Activated CD8-positive, alpha-beta T cell treated with anti-CD3 and anti-CD28 coated beads, Interleukin-2, amount 10 ng/mL, durations not matched to agents 7 days and 5 days (primary cell): Measurements from ENCODE around the gene PGC. TPM values are rescaled to one million over a fixed set of nuclear protein-coding genes. Genes with fewer than 3 reads are reported as not detected.
A peak's percentile ranks its signal among the peaks of the same experiment; 100 is the strongest.

Source experiments
- ATAC-seq: fragments of 150-1000 bp; cut with Tn5 transposase; one replicate; pipeline ENCODE4 v1.10.0; 2021; ENCODE audit warnings: moderate library complexity
- CTCF ChIA-PET: fragments of 350-600 bp; sonication (Branson Sonifier 250); formaldehyde crosslinking; loops from one replicate; lab custom pipeline; 2021; ENCODE audit warnings: antibody characterized with exemption; lab: Charles Lee
- POLR2A ChIA-PET: fragments of 350-600 bp; sonication (Branson Sonifier 250); formaldehyde crosslinking; loops from one replicate; lab custom pipeline; 2021; ENCODE audit warnings: antibody characterized with exemption; lab: Charles Lee
- DNase-seq: peaks from one replicate; pipeline ENCODE4 v3.0.0-alpha.2; 2020
- H3K27ac Mint-ChIP-seq: one replicate; pipeline ENCODE4 v1.8.0; 2021; ENCODE audit warnings: mild to moderate bottlenecking, mixed read lengths
- H3K27me3 Mint-ChIP-seq: one replicate; pipeline ENCODE4 v1.8.0; 2021; ENCODE audit warnings: low read depth, mixed read lengths
- H3K36me3 Mint-ChIP-seq: one replicate; pipeline ENCODE4 v1.8.0; 2021; ENCODE audit warnings: low read depth, mixed read lengths
- H3K4me1 Mint-ChIP-seq: one replicate; pipeline ENCODE4 v1.8.0; 2021; ENCODE audit warnings: low read depth, mixed read lengths
- H3K4me3 Mint-ChIP-seq: one replicate; pipeline ENCODE4 v1.8.0; 2021; ENCODE audit warnings: mild to moderate bottlenecking, mixed read lengths
- H3K9me3 Mint-ChIP-seq: one replicate; pipeline ENCODE4 v1.8.0; 2022; ENCODE audit warnings: mixed read lengths; ENCODE audit not compliant: insufficient read depth
- total RNA-seq, 2 experiments: library from RNA; stranded (reverse); gene quantifications; one replicate each; pipeline ENCODE4 v1.2.3, GENCODE V29; 2021

The PGC gene
- total RNA-seq, 2 experiments from 2014 or later: not detected

DNA sequence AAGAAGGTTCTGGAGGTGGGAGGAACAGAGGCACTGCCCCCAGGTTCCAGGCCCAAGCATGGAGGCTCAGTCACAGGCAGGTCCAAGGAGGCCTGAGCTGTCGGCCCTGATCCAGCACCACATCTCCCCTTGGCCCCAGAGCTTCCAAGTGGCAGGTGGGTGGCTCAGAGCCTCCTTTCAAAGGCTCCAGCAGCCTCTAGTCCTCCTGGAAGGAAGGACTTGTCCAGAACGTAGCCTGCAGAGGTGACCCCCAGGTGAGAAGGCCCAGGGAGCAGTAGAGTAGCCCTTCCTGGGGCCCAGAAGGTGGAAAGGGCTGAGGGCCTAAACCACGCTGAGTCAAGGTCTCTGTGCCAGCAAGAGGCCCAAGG lies 19.5 kb downstream of the PGC start:
- no peak for DNase-seq
- Mint-ChIP-seq H3K36me3 (peaks cover 3% of the 10 kb centered on the region), H3K27me3 (no peaks in the 10 kb centered on the region), H3K27ac (no peak overlapping the region), H3K4me3 (no peak overlapping the region), H3K9me3 (no peaks in the 10 kb centered on the region), H3K4me1 (peaks cover 44% of the 10 kb centered on the region)
- ChIA-PET CTCF (interaction anchor here (0.8 to 1.9 kb wide), 2 partner anchors 8 to 21 kb away, joined by 3 to 5 read pairs; no protein-coding TSS in a partner anchor), POLR2A (interaction anchor here (1.6 kb wide), 1 partner anchor 9 kb away, joined by 3 read pairs; no protein-coding TSS in a partner anchor)
- no peak for ATAC-seq

DNA sequence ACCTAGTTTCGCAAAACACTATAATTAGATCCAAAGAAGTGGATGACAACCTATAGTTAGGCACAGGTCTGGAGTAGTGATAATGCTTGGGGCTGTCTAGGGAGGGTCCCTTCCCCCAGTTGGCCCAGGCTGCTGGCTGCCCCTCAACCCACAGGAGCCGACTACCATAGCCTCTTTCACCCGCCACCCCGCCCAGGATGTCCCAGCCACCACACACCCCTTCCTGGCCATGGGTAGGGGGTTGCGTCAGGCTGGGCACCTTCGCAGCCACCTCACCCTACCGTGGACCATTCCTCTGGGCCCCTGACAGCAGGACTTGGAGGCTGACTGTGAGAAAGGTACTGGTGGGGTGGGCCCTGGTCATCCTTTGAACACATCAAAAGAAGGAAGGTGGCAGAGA lies 20.3 kb downstream of the PGC start:
- CTCF ChIA-PET: no interaction called here
- no peaks in the 10 kb centered on the region for H3K9me3 Mint-ChIP-seq
- POLR2A ChIA-PET: interaction anchor here (1.6 kb wide), 1 partner anchor 8 kb away, joined by 3 read pairs; no protein-coding TSS in a partner anchor
- ATAC-seq (peak; percentile 24), DNase-seq (no peak)
- H3K4me3 Mint-ChIP-seq: no peak overlapping the region
- peak overlapping the region; percentile 39 for H3K27ac Mint-ChIP-seq
- no peaks in the 10 kb centered on the region for H3K27me3 Mint-ChIP-seq
- no peaks in the 10 kb centered on the region for H3K36me3 Mint-ChIP-seq
- H3K4me1 Mint-ChIP-seq: peaks cover 40% of the 10 kb centered on the region

DNA sequence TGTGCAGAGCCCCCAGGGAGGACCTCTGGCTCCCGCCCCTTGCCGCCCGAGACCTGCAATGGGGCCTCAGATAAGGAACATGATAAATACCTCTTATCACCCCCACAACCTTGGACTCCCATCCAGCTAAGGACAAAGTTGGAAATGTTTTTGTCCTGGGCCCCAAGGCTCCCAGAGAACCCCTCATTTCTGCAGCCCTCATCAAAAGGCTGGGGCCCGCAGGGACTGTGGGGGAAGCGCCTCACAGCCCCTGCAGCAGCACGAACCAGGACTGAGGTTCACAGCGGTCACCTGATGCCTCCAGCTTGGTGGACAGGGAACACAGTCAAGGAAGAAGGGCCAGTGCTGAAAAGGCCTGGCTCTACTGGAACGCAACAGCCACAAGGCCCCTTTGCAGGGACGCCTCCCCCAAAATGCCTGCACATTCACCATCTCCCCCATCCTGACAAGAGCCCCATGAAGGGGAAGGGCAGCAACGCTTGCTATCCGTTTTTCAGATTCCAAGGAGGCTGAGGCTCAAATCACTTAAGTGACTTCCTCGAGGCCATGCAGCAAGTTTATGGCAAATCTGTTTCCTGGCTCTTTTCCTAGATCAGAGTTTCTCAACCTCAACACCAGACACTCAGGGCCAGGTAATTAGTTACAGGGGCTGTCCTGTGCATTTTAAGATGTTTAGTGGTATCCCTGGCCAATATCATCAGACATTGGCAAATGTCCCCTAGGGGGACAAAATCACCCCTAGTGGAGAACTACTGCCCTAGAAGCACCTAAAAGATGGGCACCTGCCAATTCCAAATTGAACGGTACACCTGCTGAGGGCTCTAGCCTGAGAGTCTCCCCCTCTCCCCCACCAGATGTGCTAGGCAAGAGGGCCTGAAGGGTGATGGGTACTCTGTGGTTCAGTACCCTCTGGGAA lies 22.4 kb downstream of the PGC start:
- DNase-seq: no peak
- no peaks in the 10 kb centered on the region for H3K36me3 Mint-ChIP-seq
- H3K27ac Mint-ChIP-seq: no peak overlapping the region
- peaks cover 22% of the 10 kb centered on the region for H3K4me1 Mint-ChIP-seq
- no peaks in the 10 kb centered on the region for H3K27me3 Mint-ChIP-seq
- no peaks in the 10 kb centered on the region for H3K9me3 Mint-ChIP-seq
- no peak overlapping the region for H3K4me3 Mint-ChIP-seq
- no peak for ATAC-seq
- ChIA-PET CTCF (interaction anchor here (0.8 kb wide), 1 partner anchor 8 kb away, joined by 6 read pairs; no protein-coding TSS in a partner anchor), POLR2A (no interaction called here)

DNA sequence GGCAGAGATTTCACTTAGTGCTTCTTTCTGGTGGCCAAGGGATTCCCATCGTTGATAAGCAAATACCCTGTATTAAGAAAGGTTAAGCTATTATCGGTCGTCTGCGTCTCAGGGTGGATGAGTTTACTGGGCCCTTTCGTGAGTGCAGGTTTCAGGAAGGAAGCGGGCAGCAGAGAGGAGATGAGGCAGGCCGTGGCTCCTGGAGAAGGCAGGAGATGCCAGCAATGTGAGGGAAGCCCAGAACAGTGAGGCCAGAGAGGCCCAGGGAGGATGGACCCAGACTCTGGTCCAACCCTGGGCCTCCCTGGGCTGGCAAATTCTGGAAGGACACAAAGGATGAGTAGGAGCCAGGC lies 23.0 kb downstream of the PGC start:
- H3K36me3 Mint-ChIP-seq: no peaks in the 10 kb centered on the region
- H3K4me3 Mint-ChIP-seq: no peak overlapping the region
- no peaks in the 10 kb centered on the region for H3K27me3 Mint-ChIP-seq
- ChIA-PET CTCF (interaction anchor here (0.8 kb wide), 1 partner anchor 9 kb away, joined by 6 read pairs; no protein-coding TSS in a partner anchor), POLR2A (no interaction called here)
- DNase-seq (no peak), ATAC-seq (no peak)
- no peak overlapping the region for H3K27ac Mint-ChIP-seq
- H3K4me1 Mint-ChIP-seq: peaks cover 18% of the 10 kb centered on the region
- no peaks in the 10 kb centered on the region for H3K9me3 Mint-ChIP-seq

DNA sequence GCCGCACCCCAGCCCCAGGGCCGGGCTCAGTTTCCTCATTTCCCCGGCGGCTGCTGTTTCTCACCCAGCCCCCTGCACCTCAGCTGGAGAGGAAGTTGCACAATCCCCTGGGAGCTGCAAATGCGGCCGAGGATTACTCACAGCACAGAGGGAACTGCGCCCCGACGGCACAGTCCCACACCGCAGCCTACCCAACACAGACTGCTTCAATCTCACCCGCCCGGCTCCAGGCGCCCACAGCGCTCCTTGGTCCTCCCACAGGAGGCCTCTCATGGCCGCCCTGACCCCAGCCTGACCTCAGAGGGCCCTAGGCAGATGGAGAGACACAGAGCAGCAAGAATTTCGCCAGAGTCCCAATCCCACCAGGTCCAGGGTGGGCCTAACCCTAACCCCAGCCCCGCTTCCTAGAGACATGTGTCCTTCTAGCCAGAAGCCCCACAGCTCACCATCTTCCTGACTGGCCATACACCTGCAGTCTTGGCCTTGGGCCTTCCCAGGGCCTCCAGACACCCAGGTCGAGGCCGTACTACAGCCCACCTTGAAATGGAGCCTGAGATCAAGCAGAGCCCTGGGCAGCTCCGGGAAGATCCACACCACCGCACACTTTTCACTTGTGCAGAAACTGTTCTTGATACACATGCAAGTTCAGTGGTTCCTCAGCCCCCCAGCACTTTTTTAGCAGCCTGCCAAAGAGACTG lies 23.5 kb downstream of the PGC start:
- no peak overlapping the region for H3K27ac Mint-ChIP-seq
- peaks cover 15% of the 10 kb centered on the region for H3K4me1 Mint-ChIP-seq
- CTCF ChIA-PET: interaction anchor here (0.8 kb wide), 1 partner anchor 10 kb away, joined by 6 read pairs; no protein-coding TSS in a partner anchor
- DNase-seq: no peak
- no peaks in the 10 kb centered on the region for H3K9me3 Mint-ChIP-seq
- no peak overlapping the region for H3K4me3 Mint-ChIP-seq
- POLR2A ChIA-PET: no interaction called here
- no peak for ATAC-seq
- H3K27me3 Mint-ChIP-seq: no peaks in the 10 kb centered on the region
- no peaks in the 10 kb centered on the region for H3K36me3 Mint-ChIP-seq

DNA sequence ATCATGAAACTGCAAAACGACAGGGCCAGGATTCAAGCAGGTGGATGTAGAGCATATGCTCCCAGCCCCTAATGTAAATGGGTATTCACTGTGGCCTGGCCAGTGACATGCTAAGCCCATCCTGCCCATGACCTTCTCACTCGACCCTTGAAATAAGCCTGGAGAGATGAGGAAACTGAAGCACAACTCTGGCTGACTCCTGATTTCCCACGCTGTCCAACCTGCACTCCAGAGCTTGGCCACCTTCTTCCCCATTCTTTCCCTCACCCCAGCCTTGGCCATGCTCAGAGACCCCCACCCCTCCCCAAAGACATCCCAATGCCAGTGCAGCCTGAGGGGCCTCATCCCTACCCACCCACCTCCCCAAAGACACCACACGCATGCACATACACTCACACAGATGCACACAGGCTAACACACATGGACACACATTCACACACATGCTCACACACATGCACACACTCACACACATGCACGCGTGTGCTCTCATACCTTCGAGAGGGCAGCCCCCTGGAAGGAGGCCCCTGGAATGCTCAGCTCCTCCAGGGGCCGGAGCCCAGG lies 24.1 kb downstream of the PGC start:
- H3K4me1 Mint-ChIP-seq: peaks cover 15% of the 10 kb centered on the region
- H3K9me3 Mint-ChIP-seq: no peaks in the 10 kb centered on the region
- H3K27me3 Mint-ChIP-seq: no peaks in the 10 kb centered on the region
- no peaks in the 10 kb centered on the region for H3K36me3 Mint-ChIP-seq
- no peak overlapping the region for H3K27ac Mint-ChIP-seq
- no peak overlapping the region for H3K4me3 Mint-ChIP-seq
- ATAC-seq (no peak), DNase-seq (no peak)
- ChIA-PET POLR2A (no interaction called here), CTCF (no interaction called here)

DNA sequence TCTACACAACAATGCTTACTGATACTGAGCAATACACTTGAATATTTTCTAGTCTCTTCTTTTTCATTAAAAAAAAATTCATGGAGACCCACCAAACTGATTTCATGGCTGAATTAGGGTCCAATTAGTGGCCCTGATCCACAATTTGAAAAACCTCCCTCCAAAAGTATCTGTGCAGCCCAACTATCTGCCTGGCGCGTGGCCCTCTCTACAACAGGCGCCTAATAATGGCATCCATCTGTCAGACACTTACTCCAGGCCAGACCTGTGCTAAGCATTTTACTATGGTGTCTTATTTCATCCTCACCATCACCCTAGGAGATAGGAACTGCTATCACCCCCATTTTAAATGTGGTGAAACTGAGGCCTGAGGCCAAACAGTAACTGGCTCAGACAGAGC lies 25.8 kb downstream of the PGC start:
- no peak overlapping the region for H3K27ac Mint-ChIP-seq
- POLR2A ChIA-PET: no interaction called here

DNA sequence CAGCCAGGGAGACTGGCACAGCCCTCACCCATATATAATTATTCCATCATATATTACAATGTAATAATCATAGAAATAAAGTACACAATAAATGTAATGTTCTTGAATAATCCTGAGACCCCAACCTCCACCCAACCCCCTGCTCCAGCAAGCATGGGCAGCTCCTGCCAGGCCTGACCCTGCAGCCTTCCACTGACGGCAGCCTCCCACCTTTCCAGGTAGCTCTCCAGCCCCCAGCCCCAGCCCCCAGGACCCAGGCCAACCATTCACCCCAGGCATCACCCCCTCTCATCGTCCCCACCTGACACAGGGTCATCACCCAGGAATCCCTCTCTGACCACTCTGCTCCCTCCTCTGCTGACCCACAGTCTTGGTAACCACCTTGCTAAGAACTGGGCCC lies 26.4 kb downstream of the PGC start:
- Mint-ChIP-seq H3K27me3 (no peaks in the 10 kb centered on the region), H3K9me3 (no peaks in the 10 kb centered on the region), H3K4me3 (no peak overlapping the region), H3K36me3 (peaks cover under 1% of the 10 kb centered on the region), H3K27ac (no peak overlapping the region), H3K4me1 (peaks cover 25% of the 10 kb centered on the region)
- DNase-seq (no peak), ATAC-seq (no peak)
- ChIA-PET POLR2A (no interaction called here), CTCF (interaction anchor here (1.3 to 2.3 kb wide), 2 partner anchors 14 to 15 kb away, joined by 6 to 9 read pairs; no protein-coding TSS in a partner anchor)

More for the DNA sequence above, 25.8 kb downstream of the PGC start:
- ATAC-seq (no peak), DNase-seq (no peak)
- H3K9me3 Mint-ChIP-seq: no peaks in the 10 kb centered on the region
- H3K27me3 Mint-ChIP-seq: no peaks in the 10 kb centered on the region
- H3K4me1 Mint-ChIP-seq: peaks cover 19% of the 10 kb centered on the region
- CTCF ChIA-PET: no interaction called here
- H3K4me3 Mint-ChIP-seq: no peak overlapping the region
- H3K36me3 Mint-ChIP-seq: no peaks in the 10 kb centered on the region

DNA sequence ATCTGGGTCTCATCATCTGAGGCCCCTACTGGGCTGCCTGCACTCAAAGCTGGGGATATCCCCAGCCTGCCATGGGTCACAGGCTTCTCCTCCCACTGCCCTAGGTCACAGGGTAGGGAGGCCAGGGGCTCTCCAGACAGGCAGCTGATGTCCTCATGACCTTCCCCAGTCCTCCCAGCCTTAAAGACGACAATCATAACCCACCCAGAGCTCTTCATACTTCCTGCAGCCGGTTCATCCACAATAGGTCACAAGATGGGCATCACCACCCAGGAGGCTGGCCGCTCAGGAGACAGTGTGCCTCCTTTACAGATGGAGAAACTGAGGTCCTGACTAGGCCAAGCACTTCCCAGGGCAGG lies 27.0 kb downstream of the PGC start:
- Mint-ChIP-seq H3K27ac (no peak overlapping the region), H3K4me3 (no peak overlapping the region), H3K4me1 (peaks cover 28% of the 10 kb centered on the region), H3K36me3 (peaks cover 2% of the 10 kb centered on the region), H3K9me3 (no peaks in the 10 kb centered on the region), H3K27me3 (no peaks in the 10 kb centered on the region)
- DNase-seq (no peak), ATAC-seq (no peak)
- ChIA-PET POLR2A (no interaction called here), CTCF (interaction anchor here (0.6 to 2.3 kb wide), 5 partner anchors 9 to 56 kb away, joined by 3 to 9 read pairs (median 6); no protein-coding TSS in a partner anchor)

DNA sequence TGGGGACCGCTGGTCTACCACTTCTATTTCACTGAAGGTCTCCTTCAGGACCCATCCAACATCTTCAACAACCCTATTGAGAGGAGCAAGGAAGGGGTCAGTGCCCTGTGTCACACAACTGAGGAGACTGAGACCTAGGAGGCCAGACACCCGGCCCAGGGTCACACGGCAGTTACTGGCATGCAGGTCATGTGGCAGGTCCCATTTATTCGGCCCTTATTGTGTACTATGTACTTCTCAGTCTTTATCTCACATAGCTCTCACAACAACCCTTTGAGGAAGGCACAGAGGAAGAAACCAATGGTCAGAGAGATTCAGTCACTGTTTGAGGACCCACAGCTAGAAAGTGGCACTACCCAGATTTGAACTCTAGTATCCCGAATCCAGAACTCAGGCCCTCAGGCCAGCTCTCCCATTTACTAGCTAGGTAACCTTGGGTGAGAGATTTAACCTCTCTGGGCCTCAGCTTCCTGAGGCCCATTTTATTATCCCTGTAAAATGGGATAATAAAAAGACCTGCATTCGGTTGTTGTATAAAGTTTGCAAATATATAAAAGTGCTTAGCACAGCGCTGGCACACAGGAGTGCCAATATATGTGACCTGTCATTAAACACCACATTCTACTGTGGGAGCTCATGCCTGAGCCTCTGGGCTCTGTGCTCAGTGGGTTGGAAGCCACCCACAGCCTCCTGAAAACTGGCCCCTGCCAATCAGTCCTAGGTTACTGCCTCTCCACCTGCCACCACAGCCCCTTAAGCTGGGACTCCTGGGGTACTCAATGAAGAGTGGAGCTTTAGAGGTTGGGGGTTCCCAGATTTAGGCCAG lies 27.5 kb downstream of the PGC start:
- DNase-seq (no peak), ATAC-seq (no peak)
- peaks cover 2% of the 10 kb centered on the region for H3K36me3 Mint-ChIP-seq
- H3K27me3 Mint-ChIP-seq: no peaks in the 10 kb centered on the region
- H3K27ac Mint-ChIP-seq: no peak overlapping the region
- CTCF ChIA-PET: interaction anchor here (0.6 to 2.3 kb wide), 6 partner anchors 9 to 56 kb away, joined by 3 to 9 read pairs (median 6); no protein-coding TSS in a partner anchor
- H3K4me1 Mint-ChIP-seq: peaks cover 34% of the 10 kb centered on the region
- H3K4me3 Mint-ChIP-seq: no peak overlapping the region
- no peaks in the 10 kb centered on the region for H3K9me3 Mint-ChIP-seq
- POLR2A ChIA-PET: no interaction called here

DNA sequence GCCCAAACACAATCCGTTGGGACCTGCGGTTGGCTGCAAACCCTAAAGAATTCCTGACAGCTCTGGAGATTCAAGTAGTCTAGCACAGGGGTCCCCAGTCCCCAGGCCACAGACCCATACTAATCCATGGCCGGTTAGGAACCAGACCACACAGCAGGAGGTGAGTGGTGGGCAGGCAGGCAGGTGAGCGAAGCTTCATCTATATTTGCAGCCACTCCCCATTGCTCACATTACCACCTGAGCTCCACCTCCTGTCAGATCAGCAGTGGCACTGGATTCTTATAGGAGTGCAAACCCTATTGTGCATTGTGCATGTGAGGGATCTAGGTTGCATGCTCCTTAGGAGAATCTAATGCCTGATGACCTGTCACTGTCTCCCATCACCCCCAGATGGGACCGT lies 28.4 kb downstream of the PGC start:
- peaks cover 2% of the 10 kb centered on the region for H3K36me3 Mint-ChIP-seq
- H3K27me3 Mint-ChIP-seq: no peaks in the 10 kb centered on the region
- H3K4me1 Mint-ChIP-seq: peaks cover 36% of the 10 kb centered on the region
- DNase-seq (no peak), ATAC-seq (no peak)
- ChIA-PET CTCF (interaction anchor here (1.0 to 2.3 kb wide), 4 partner anchors 10 to 57 kb away, joined by 3 to 9 read pairs (median 6); no protein-coding TSS in a partner anchor), POLR2A (interaction anchor here (0.9 kb wide), 1 partner anchor 9 kb away, joined by 3 read pairs; no protein-coding TSS in a partner anchor)
- no peak overlapping the region for H3K27ac Mint-ChIP-seq
- H3K4me3 Mint-ChIP-seq: no peak overlapping the region
- no peaks in the 10 kb centered on the region for H3K9me3 Mint-ChIP-seq
